Fibroblast of villous mesenchyme (primary cell): ENCODE data around the gene ZDHHC9. TPM values are rescaled to one million over a fixed set of nuclear protein-coding genes. Genes with fewer than 3 reads are reported as not detected.

Experiments used
- DNase-seq: peaks from one replicate; pipeline ENCODE4 v3.0.0-alpha.2; 2010; ENCODE audit warnings: low read depth
- H3K4me3 ChIP-seq: 2 replicates; pipeline ENCODE4 v1.5.1; 2011; ENCODE audit warnings: low read depth, mild to moderate bottlenecking, low read length
- CTCF ChIP-seq: IDR thresholded peaks from 2 replicates; pipeline ENCODE4 v1.5.1; 2012; ENCODE audit warnings: low read depth, mild to moderate bottlenecking, low read length; ENCODE audit not compliant: insufficient read depth
- total RNA-seq: library from RNA; depleted of rRNA; stranded (reverse); fragments of >200 nt; gene quantifications from 2 replicates; pipeline ENCODE4 v1.2.3, GENCODE V29; 2012

Gene ZDHHC9
- total RNA-seq, 1 donor, result 22.0 TPM

GRCh38 chrX:129788527-129788926 lies 55.2 kb downstream of the ZDHHC9 start:
- H3K4me3 ChIP-seq, result no peak overlapping the region
- no peak for DNase-seq
- TF ChIP-seq CTCF, result no peak

DNA sequence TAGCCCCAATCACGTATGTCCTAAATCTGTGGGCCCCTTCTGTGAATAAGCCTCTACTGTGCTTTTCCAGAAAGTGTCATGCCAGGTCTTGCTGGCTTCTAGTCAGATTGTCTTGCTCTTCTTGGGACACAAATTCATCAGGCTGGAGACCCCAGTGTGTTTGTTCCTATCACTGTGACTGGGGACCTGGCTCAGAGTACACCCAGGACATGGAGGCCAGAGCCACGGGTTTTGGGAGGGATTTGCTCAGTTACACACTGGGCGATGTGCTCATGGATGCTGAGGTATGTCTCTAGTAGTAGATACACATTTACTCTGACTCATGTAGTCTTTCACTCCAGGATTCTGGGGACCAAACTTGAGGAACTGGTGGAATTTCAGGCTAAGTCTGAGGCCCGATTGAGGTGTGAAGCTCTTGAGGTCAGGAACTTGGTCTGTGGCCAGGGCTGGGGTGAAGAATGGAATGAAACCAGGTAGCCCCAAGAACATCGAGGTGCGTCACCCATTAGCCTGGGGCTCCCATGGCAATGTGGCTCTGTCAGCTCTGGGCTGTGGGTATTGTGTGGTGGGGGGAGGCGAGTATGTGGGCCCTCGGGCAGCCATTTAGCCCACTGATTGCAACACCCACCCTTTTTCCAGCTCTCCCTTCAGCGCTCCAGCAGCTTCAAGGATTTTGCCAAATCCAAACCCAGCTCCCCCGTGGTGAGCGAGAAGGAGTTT lies 56.2 kb downstream of the ZDHHC9 start:
- no peak overlapping the region for H3K4me3 ChIP-seq
- no peak for DNase-seq
- TF ChIP-seq CTCF, result no peak

- TF ChIP-seq CTCF, result no peak
Measured at GRCh38 chrX:129786210-129786651, 57.5 kb downstream of the ZDHHC9 start.

DNA sequence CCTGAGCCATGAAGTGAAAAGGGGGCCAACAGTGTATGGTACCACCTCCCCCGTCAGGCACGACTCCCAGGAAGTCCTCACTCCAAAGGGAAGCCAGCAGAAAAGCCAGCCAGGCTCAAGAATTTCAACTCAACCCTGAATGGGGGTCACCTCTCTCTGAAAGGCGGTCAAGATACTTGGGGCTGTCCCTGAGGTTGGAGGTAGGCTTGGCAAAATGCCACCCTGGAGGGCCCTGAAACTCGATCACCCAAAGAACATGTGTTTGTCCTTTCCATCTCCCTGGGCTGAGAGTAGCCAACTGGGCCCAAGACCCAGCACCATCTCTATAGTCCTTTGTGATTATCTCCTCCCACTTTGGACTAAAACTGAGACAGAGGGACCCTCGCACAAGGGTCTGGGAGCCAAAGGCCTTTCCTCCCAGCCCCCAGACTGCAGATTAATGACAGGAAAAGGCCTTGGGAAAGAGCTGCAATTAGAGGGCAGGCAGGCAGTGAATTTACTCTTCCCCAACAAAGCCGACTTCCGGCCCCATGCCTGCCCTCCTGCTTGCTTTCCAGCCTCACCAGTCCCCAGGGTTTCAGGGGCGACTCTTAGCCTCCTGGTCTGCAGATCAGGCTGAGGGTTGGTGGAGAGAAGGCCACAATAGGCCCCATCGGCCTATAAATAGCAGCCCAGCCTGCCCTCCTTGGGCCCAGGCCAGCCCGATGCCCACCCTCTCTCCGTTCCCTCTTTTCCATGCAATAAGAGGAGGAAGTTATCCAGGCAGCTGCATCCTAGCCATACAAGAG lies 58.3 kb downstream of the ZDHHC9 start:
- no peak overlapping the region for H3K4me3 ChIP-seq
- DNase-seq, result no peak
- no peak for TF ChIP-seq CTCF

More at GRCh38 chrX:129786210-129786651, 57.5 kb downstream of the ZDHHC9 start:
- H3K4me3 ChIP-seq, result no peak overlapping the region
- no peak for DNase-seq

- no peak overlapping the region for H3K4me3 ChIP-seq
- DNase-seq, result no peak
- no peak for TF ChIP-seq CTCF
Measured at GRCh38 chrX:129784371-129784770, 59.3 kb downstream of the ZDHHC9 start.

DNA sequence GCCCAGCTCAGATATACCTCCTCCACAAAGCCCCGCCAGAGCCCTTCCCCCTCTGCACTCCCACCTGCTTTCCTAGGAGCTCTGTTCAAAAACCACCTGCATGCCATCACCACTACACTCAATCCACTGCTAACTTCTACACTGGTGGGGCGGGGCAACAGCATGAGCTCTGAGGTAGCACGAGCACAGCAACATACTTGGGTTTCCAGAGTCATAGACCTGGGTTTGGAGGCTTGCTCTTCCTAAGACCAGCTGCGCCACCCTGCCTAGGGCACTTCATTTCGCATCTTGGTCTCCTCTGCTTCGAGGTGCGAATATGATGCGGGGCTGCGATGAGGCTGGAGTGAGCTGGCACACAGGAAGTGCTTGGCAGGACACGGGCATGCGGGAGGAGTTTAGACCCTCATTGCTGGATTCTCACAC lies 60.4 kb downstream of the ZDHHC9 start:
- no peak overlapping the region for H3K4me3 ChIP-seq
- no peak for TF ChIP-seq CTCF
- no peak for DNase-seq
